GM12878 (cell line): ENCODE data around the gene CNTNAP2. TPM values are rescaled to one million over a fixed set of nuclear protein-coding genes. Genes with fewer than 3 reads are reported as not detected.

ENCODE experiments used
- ATAC-seq: fragments of 200-7000 bp; cut with Tn5 transposase; 3 replicates; pipeline ENCODE4 v1.9.1; 2020; ENCODE audit warnings: mild to moderate bottlenecking, moderate library complexity
- BruUV-seq: library from RNA; stranded (reverse); fragments of 400-500 nt; replicated peaks from 2 replicates; lab custom pipeline; 2021; lab: Mats Ljungman, UMichigan
- CTCF ChIA-PET: fragments of 300-600 bp; sonication (Branson Sonifier 250); formaldehyde crosslinking; extraction: SDS; loops from one replicate; lab custom pipeline; 2021; ENCODE audit warnings: inconsistent platforms; lab: Yijun Ruan, JAX
- POLR2A ChIA-PET: fragments of 350-600 bp; formaldehyde crosslinking; extraction: SDS; loops from one replicate; lab custom pipeline; 2021; ENCODE audit warnings: inconsistent platforms; lab: Charles Lee
- RAD21 ChIA-PET: fragments of 300-600 bp; sonication (Branson Sonifier 250); formaldehyde crosslinking; loops from one replicate; lab custom pipeline; 2023; ENCODE audit warnings: antibody characterized with exemption; ENCODE audit not compliant: unreplicated experiment; lab: Charles Lee
- SMC1A ChIA-PET: fragments of 300-600 bp; sonication (Branson Sonifier 250); formaldehyde crosslinking; loops from one replicate; lab custom pipeline; 2023; ENCODE audit not compliant: unreplicated experiment, uncharacterized antibody; lab: Charles Lee
- DNase-seq: peaks from one replicate; pipeline ENCODE4 v3.0.0-alpha.2; 2011; ENCODE audit warnings: low read depth, low spot score
- FAIRE-seq: peaks from 3 replicates; lab custom pipeline; 2011; peaks lifted over from hg19 to GRCh38; lab: Jason Lieb, UNC
- H2AFZ ChIP-seq: 2 replicates; pipeline ENCODE4 v1.6.0; 2011; ENCODE audit warnings: low read depth, low read length, control low read depth; ENCODE audit not compliant: control insufficient read depth
- H3K27ac ChIP-seq: 2 replicates; pipeline ENCODE4 v1.5.1; 2011; ENCODE audit warnings: control low read depth; ENCODE audit not compliant: control insufficient read depth, insufficient read depth
- H3K27me3 ChIP-seq, 2 experiments: replicated peaks in 1 of 2; 2 replicates each; pipeline versions ENCODE4 v1.6.0 to v1.6.1; 2011; ENCODE audit warnings: low read length in 1 of 2; ENCODE audit not compliant: control insufficient read depth in 2 of 2, insufficient read depth in 2 of 2
- H3K36me3 ChIP-seq, 2 experiments: 2 replicates each; pipeline ENCODE4 v1.5.1; 2011; ENCODE audit warnings: low read length in 1 of 2; ENCODE audit not compliant: control insufficient read depth in 2 of 2, insufficient read depth in 2 of 2
- H3K4me1 ChIP-seq: 2 replicates; pipeline ENCODE4 v1.6.1; 2011; ENCODE audit warnings: mild to moderate bottlenecking, low read length, moderate library complexity, mixed read lengths; ENCODE audit not compliant: control insufficient read depth, insufficient read depth
- H3K4me2 ChIP-seq: 2 replicates; pipeline ENCODE4 v1.6.0; 2011; ENCODE audit warnings: control low read depth; ENCODE audit not compliant: control insufficient read depth, insufficient read depth
- H3K4me3 ChIP-seq: fragments of 200-600 bp; sonication (generic); 2 replicates; pipeline ENCODE4 v1.5.1; 2016
- H3K79me2 ChIP-seq: 2 replicates; pipeline ENCODE4 v1.6.0; 2011; ENCODE audit warnings: low read length; ENCODE audit not compliant: control insufficient read depth, insufficient read depth
- H3K9ac ChIP-seq: 2 replicates; pipeline ENCODE4 v1.8.0; 2011; ENCODE audit warnings: low read length, control low read depth, mixed read lengths; ENCODE audit not compliant: control insufficient read depth, insufficient read depth
- H3K9me3 ChIP-seq: replicated peaks from 3 replicates; pipeline ENCODE4 v1.5.1; 2011; ENCODE audit warnings: mild to moderate bottlenecking, low read length; ENCODE audit not compliant: control insufficient read depth, insufficient read depth
- H4K20me1 ChIP-seq: 2 replicates; pipeline ENCODE4 v1.6.0; 2011; ENCODE audit not compliant: control insufficient read depth, insufficient read depth
- KAT2A ChIP-seq: conservative IDR thresholded peaks from 2 replicates; pipeline ENCODE4 v1.6.1; 2011; ENCODE audit warnings: low read depth, low read length; ENCODE audit not compliant: control insufficient read depth
- MEF2B ChIP-seq: fragments of 450-650 bp; IDR thresholded peaks from 2 replicates; pipeline ENCODE4 v1.6.1; 2018; ENCODE audit warnings: mild to moderate bottlenecking, moderate library complexity; ENCODE audit not compliant: partially characterized antibody, poor library complexity, severe bottlenecking
- NR2F1 ChIP-seq: fragments of 450-650 bp; conservative IDR thresholded peaks from 2 replicates; pipeline ENCODE4 v1.6.1; 2017; ENCODE audit warnings: mild to moderate bottlenecking
- SMC3 ChIP-seq: IDR thresholded peaks from 2 replicates; pipeline ENCODE4 v1.6.1; 2011; ENCODE audit warnings: low read length, improper control_type of control experiment, borderline replicate concordance
- WRNIP1 ChIP-seq: IDR thresholded peaks from 2 replicates; pipeline ENCODE4 v1.6.1; 2011; ENCODE audit warnings: low read depth, low read length, improper control_type of control experiment, borderline replicate concordance
- YY1 ChIP-seq: IDR thresholded peaks from 2 replicates; pipeline ENCODE4 v1.6.1; 2011; ENCODE audit warnings: low read depth, mild to moderate bottlenecking, low read length
- ZSCAN29 ChIP-seq: fragments of 450-650 bp; IDR thresholded peaks from 2 replicates; pipeline ENCODE4 v1.6.1; 2017; ENCODE audit warnings: mild to moderate bottlenecking, moderate library complexity
- WGBS: methylation state at CpG from one replicate; pipeline ENCODE4 v1.1.6; 2016; ENCODE audit warnings: low lambda C conversion rate; ENCODE audit not compliant: insufficient replicate concordance, insufficient coverage; ENCODE audit errors: missing lambda C conversion rate; 5-methylcytosine and 5-hydroxymethylcytosine counted together
- in situ Hi-C: fragments of 300-500 bp; cut with MboI; formaldehyde crosslinking; loops from 9 replicates; pipeline ENCODE4 v1.14.3; 2018; ENCODE audit warnings: mixed read lengths
- intact Hi-C: fragments of 100-400 bp; cut with micrococcal nuclease; formaldehyde crosslinking; loops from one replicate; pipeline ENCODE4 v1.14.2; 2022; ENCODE audit not compliant: unreplicated experiment
- polyA plus RNA-seq, 11 experiments: library from polyadenylated mRNA; depleted of rRNA in 4 of 11; unstranded in 6 of 11; stranded (reverse) in 5 of 11; fragments of >200 nt; fragmentation: Nextera tagmentation in 4 of 11; fragmentation: Illumina TruSeq in 1 of 11; extraction: Ambion mirVana in 4 of 11; extraction: Trizol in 1 of 11; gene quantifications; 1 replicate in 1 of 11; 2 replicates in 10 of 11; pipeline versions ENCODE4 v1.2.1 to v1.2.3, GENCODE V29; 2011 to 2016; ENCODE audit warnings: inconsistent platforms in 2 of 11, missing spikeins in 2 of 11, low read depth in 1 of 11
- total RNA-seq, 4 experiments: library from RNA; depleted of rRNA in 3 of 4; stranded (reverse); fragments of >200 nt in 3 of 4; fragmentation: Illumina TruSeq in 1 of 4; extraction: Trizol in 1 of 4; gene quantifications; 2 replicates each; pipeline versions ENCODE4 v1.2.1 to v1.2.3, GENCODE V29; 2013 to 2021
- TF ChIP-seq, protein P1 (sequence below): IDR thresholded peaks from 2 replicates; pipeline ENCODE4 v1.6.1; 2011; ENCODE audit warnings: low read depth, mild to moderate bottlenecking, low read length, moderate library complexity, borderline replicate concordance; ENCODE audit errors: extremely low read depth
- TF ChIP-seq, protein P2 (sequence below): IDR thresholded peaks from 2 replicates; pipeline ENCODE4 v1.6.1; 2012; ENCODE audit warnings: low read depth, low read length, improper control_type of control experiment

CNTNAP2 gene
- total and polyA plus RNA-seq, 10 of the 15 experiments (the other 5 are each of a cell fraction or from before 2014, with no cell fraction given) = 0.03 to 0.08 (median 0.03) TPM; not detected in 7

DNA sequence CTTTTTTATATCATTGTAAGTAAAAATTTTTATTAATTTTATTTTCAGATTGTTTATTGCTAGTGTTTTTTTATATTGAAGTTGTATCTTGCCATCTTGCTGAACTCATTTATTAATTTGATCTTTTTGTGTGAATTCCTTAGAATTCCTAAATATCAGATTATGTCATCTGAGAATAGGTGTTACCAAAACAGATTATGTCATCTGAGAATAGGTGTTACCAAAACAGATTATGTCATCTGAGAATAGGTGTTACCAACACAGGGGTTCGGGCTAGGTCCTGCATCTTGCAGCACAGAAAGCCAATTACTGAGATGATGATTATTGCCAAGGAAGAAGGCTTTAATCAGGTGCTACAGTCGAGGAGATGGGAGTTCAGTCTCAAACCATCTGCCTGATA, 383.4 kb downstream of the CNTNAP2 start:
- Histone ChIP-seq H3K79me2 (no peaks in the 10 kb centered on the region), H3K36me3 (no peaks in the 10 kb centered on the region), H3K4me1 (no peaks in the 10 kb centered on the region), H3K4me2 (no peak overlapping the region), H3K27ac (no peak overlapping the region), H3K4me3 (no peak overlapping the region), H3K9ac (no peak overlapping the region), H4K20me1 (no peaks in the 10 kb centered on the region), H2AFZ (no peak overlapping the region), H3K9me3 (no peaks in the 10 kb centered on the region; the same call in 2 of the 3 replicates), H3K27me3 (no peaks in the 10 kb centered on the region)
- RAD21 ChIA-PET = no interaction called here
- in situ Hi-C loops = no loop called here
- no TSS peak for BruUV-seq
- ATAC-seq (no peak), FAIRE-seq (no peak), DNase-seq (no peak)
- intact Hi-C loops = no loop called here
- TF ChIP-seq, protein P1, sequence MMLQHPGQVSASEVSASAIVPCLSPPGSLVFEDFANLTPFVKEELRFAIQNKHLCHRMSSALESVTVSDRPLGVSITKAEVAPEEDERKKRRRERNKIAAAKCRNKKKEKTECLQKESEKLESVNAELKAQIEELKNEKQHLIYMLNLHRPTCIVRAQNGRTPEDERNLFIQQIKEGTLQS = no peak
- TF ChIP-seq, protein P2, sequence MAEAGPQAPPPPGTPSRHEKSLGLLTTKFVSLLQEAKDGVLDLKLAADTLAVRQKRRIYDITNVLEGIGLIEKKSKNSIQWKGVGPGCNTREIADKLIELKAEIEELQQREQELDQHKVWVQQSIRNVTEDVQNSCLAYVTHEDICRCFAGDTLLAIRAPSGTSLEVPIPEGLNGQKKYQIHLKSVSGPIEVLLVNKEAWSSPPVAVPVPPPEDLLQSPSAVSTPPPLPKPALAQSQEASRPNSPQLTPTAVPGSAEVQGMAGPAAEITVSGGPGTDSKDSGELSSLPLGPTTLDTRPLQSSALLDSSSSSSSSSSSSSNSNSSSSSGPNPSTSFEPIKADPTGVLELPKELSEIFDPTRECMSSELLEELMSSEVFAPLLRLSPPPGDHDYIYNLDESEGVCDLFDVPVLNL = no peak
- TF ChIP-seq YY1 = no peak
- TF ChIP-seq NR2F1 = no peak
- TF ChIP-seq KAT2A = no peak
- no peak for TF ChIP-seq ZSCAN29
- no peak for TF ChIP-seq MEF2B
- no peak for TF ChIP-seq WRNIP1
- TF ChIP-seq SMC3 = no peak
- 0% methylated on average over 2 of the region's 2 CpGs for WGBS
- CTCF ChIA-PET = no interaction called here
- POLR2A ChIA-PET = no interaction called here
- SMC1A ChIA-PET = no interaction called here
